Measurements from ENCODE around the gene COL4A5.
"Not testable (repeated sequence)": the region's sequence is repeated elsewhere in the genome, so short reads cannot be mapped to it uniquely, and the experiment has no call there.

Gene COL4A5

GRCh38 chrX:108439426-108439942, at the start of gene COL4A5:
Gene COL4A5 (plus strand): TSS chrX:108439838. CDS start chrX:108440126, 288 bp downstream.
- DNase-seq (ENCODE audit: low read depth in 2 of 2) = no peak

DNA sequence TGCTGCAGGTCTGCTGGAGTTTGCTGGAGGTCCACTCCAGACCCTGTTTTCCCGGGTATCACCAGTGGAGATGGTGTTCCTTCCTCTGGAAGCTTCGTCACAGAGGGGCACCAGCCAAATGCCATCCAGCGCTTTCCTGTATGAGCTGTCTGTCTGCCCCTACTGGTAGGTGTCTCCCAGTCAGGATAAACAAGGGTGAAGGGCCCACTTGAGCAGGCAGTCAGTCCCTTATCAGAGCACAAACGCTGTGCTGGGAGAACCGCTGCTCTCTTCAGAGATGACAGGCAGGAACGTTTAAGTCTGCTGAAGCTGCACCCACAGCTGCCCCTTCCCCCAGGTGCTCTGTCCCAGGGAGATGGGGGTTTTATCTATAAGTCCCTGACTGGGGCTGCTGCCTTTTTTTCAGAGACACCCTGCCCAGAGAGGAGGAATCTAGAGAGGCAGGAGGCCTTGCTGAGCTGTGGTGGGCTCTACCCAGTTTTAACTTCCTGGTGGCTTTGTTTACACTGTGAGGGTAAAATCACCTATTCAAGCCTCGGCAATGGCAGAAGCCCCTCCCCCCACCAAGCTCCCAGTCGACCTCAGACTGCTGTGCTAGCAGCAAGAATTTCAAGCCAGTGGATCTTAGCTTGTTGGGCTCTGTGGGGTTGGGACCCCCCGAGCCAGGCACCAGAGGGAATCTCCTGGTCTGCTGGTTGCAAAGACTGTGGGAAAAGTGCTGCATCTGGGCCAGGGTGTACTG, 48.5 kb upstream of the COL4A5 start:
- DNase-seq (ENCODE audit: low read depth in 2 of 2) = not testable (repeated sequence)

DNA sequence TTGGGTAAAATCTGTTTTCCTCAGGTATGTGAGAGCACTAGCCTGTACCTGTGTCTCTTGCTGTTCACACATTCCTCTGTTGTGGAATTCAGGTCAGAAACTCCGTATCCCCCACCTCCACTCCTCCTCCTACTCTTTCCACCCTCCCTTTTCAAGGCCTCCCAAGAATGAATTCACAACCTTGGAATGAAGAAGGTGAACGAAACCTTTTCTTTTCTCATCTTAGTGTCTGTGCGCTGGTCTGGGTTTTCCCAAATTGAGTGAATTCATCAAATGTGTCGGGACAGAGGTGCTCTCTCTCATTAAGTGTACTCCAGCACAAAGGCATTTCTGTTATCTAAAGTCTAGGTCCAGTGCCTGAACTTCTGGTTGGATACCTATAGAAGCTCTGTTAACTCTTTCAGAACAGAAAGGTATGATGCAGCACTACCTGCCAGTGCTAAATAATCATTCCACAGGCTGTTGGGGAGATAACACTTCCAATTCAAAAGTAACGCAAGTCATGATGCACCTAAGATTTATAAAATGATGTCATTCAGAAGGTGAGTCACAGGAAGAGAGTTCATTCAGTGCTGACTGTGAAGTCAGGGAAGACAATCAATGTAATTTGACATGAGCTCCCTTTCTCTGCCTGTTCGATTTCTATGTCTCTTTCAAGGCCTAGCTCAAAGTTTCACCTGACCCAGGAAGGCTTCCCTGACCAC, 43.3 kb upstream of the COL4A5 start:
- DNase-seq (ENCODE audit: low read depth in 2 of 2) = no peak

- no peak for DNase-seq (ENCODE audit: low read depth in 2 of 2)
Observed at GRCh38 chrX:108396986-108397385, 42.7 kb upstream of the COL4A5 start.

DNA sequence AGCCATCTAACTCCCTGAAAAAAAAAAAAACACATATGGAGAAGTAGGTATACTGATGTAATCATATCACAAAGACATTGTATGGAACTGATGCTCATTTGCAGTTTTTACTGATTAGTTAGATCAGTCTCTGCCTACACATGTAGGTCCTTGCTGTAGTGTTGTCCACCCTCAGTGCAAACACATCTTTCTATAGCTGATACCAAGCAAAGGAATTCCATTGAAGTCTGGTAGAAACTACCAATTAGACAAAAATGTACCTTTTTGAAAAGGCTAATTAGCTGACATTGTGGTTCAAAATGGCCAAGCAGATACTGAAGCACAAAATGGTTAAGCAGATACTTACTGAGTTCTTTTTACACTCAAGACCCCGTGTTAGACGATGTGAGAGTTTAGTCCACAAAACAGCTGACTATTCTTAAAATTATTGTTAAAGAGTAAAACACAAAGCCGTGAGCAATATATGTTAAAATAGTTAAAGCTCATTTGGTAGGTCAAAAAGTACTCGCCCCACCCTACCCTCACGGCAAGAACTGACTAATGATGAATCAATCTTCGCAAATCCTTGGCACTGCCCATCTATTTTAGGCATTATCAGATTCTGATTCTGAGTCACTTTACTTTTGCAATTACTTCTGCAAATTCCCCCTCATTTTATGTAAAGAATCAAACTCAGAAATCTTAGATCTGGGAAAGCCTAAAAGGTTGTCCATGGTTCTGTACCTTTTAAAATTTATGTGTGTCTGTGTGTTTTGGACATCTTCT, 41.8 kb upstream of the COL4A5 start:
- no peak for DNase-seq (ENCODE audit: low read depth in 2 of 2)

DNA sequence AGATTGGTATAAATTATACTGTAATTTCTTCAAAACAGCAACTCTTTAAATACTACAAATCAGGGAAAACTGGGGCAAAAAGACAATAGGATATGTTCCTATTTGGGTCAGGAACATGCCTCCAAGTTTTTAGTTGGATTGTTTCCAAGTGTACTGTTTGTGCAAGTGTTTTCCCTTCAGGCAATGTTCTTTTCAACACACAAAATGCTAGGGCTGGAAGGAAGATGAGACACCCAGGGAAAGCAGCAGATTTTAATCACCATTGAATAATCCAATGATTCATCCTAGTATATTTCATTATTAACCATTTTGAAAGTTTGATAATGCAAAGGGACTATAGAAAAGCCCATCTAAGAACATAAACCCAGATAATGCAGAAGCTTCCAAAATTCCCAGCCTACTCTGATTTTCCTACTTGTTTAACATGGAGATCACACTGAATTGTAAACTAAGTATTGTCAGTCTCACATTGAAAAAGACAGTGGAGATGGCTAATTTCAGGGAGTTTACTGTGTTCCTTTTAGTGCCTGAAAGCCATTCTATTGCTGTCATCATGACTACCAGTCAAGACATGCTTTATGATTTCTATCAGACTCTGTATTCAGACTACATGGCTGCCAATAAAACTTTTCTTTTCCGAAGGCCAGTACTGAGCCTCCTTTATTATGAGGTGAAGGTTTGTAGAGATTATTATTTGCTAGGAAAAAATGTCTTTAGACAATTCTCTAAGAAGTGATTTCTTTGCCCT, 40.0 kb upstream of the COL4A5 start:
- no peak for DNase-seq (ENCODE audit: low read depth in 2 of 2)

DNA sequence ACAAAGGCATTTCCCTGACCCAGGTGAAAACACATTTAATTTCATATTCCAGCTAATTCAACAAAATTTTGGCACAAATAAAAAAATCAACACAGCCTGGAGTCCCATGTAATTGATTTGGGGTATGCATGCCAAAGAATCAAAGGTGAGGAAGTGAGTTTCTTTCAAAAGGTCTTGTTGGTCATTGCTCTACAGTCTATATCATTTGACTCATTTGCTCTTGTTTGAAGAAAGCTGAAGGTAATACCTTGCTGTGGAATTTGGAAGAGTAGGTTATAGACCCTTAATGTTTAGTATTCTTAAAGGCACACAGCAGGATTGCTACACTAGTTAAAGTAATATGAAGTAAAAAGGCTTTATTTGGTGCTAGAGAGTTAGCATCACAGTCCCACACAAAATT, 26.9 kb upstream of the COL4A5 start:
- DNase-seq (ENCODE audit: low read depth in 2 of 2) = no peak

- DNase-seq (ENCODE audit: low read depth in 2 of 2) = no peak
Observed at GRCh38 chrX:108415146-108415545, 24.5 kb upstream of the COL4A5 start.

DNA sequence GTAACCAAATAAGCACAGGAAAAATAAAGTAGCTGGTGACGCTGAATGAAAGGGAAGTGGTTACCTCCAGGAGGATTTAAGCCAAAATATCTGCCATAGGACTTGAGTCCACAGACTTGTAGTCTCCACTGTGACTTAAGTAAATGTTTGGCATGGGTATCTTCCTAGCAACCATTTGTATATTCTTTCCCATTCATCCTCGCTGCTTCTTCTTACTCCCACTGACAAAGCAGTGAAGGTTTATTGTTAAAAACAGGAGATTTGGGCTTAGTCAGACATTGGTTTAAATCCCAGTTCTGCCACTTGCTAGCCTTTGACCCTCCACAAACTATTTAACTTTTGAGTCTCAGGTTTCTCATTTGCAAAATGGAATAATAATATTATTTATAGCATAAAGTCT, 23.7 kb upstream of the COL4A5 start:
- no peak for DNase-seq (ENCODE audit: low read depth in 2 of 2)

GRCh38 chrX:108417257-108417656, 22.4 kb upstream of the COL4A5 start:
- DNase-seq (ENCODE audit: low read depth in 2 of 2) = no peak

DNA sequence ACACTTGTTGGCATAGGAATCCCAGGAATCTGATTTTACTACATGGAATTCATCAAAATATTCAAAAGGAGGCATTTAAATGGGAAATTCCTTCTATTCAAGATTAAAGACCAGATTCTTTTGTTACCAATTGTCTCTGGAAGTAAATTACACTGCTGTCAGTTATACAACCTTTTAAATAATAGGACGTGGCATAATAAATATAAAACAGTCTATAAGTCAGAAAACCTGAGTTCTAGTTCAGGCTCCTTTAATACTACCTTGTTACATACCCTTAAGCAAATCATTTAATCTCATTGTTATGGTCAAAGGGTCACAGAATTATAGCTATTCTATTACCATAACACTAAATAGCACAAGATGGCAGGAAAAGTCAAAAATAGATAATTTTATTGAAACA, 20.2 kb upstream of the COL4A5 start:
- DNase-seq (ENCODE audit: low read depth in 2 of 2) = no peak

DNA sequence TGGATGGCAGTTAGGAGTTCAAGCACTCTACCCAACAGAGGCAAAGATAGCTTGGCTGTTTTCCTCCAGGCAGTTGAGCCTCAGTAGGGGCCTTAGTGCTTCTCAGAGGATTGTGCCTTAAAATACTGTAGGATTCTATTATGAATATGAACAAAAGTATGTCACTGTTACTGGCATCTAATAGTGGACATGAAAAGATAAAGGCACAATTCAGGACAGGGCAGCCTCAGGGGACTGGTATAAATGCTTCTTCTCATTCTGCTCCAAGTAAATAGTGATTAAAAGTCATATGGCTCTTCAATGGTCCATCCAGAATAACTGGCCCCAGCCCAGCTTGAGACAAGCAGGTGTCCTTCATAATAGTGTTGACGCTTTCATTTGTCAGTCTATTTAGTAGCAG, 19.2 kb upstream of the COL4A5 start:
- DNase-seq (ENCODE audit: low read depth in 2 of 2) = no peak

GRCh38 chrX:108426262-108426661, 13.4 kb upstream of the COL4A5 start:
- DNase-seq (ENCODE audit: low read depth in 2 of 2) = no peak

DNA sequence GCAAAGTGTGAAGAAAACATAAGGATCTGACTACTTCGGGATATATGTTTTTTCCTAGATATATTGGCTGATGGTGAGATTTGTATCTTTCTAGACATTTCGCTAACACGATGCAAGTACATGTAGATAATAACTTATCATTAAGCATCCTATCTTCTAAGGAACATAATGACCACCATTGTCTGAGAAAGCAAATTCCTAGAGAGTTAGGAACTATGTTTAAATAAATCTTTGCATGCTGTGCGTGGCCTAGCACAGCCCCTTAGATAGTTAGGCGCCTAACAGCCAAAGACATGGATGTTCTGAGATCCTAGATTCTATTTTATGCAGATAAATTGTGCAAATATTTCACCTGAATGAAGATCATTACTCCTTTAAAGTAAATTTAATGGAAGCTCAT, 4.4 kb upstream of the COL4A5 start:
- DNase-seq (ENCODE audit: low read depth in 2 of 2) = no peak

DNA sequence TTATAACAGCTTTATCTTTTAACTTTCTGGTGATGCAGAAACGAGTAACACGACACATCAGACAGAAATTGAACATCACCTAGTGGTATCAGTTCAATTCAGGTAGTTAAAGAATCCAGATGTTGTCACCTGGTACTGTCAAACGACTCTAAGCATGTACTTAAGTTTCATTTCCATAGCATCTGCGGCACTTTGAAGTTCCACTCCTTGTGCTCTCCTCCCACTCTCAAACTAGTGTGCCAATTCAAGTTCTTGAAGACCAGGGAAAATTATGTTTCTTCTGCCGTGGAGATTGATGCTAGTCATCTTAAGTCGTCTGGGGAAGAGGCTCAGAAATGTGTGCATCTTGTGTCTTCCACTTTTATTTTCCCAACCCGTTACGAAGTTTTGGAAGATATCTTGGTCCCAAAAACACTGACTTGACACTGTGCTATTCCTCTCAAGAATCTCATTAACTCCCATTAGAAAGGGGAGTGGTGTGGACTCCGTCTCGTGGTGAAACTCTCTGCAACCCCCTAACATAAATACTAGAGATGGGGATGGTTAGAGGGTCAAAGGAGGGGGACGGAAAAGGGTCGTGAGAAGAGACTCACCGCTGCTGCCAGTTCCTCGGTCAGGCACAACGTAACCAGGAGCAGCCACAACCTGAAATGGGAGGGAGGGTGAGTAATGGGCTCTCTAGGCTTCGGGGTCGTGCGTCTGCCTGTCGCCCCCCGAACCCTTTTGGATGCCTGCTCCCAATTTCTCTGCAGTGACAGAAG, 2.1 kb upstream of the COL4A5 start:
- DNase-seq (ENCODE audit: low read depth in 2 of 2) = no peak

- no peak for DNase-seq (ENCODE audit: low read depth in 2 of 2)
Observed at GRCh38 chrX:108438110-108438623, 1.5 kb upstream of the COL4A5 start, which contains the start of gene COL4A6. Gene COL4A6 (minus strand): TSS chrX:108438422. CDS start chrX:108438196, 226 bp downstream.

DNA sequence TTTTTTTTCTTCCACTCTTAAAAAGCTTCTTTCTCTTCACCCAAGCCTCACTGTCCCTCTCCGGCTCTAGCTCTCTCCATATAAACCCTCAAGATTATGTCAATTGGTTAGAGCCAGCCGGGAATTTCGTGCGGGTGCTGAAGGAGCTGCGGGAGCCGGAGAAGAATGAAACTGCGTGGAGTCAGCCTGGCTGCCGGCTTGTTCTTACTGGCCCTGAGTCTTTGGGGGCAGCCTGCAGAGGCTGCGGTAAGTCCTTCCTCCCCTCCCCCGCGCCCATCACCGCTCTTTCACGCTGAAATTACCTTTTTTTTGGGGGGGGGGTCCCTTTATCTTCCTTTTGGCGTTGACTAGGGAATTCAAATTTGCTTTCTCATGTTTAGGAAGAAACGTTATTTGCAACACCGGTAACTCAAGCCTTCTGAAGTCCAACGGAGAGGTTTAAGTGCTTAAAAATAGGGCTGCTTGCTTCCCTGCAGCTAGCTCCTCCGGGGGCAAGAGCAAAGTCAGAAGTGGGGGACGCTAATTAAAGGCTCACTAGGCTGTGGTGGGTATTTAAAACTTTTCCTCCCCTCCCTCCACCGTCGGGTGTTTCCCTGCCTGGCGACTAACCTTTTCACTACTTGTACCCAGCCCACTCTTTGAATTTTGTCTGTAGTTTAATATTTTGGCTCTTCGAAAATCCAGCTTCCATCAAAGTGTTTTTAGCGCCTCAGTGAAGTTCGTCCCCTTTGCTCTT, 491 bp downstream of the COL4A5 start:
- no peak for DNase-seq (ENCODE audit: low read depth in 2 of 2)

DNA sequence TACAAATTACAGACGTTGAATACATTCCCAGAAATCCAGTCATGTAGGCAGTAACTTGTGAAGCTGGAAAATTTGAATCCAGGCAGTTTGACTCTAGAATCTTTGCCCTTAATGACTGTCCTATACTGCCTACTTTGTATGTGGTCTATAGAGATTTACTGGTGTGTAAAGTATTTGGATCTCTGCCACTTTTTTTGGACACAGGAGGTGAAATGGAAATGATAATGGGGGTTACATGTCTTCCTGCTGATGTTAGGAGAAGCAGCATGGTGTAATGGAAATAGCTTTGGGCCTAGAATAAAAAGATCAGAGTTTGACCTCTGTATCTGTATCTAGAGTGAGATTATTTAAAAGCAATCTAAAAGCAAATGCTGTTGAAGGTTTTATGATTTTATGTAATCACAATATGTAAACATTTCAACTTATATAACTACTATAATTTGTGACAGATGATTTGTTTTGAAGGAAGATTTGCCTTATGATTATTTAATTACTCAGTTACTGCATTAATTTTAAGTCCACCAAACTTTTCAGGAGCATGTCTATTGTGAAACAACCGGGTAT, 3.3 kb downstream of the COL4A5 start:
- no peak for DNase-seq (ENCODE audit: low read depth in 2 of 2)

- DNase-seq (ENCODE audit: low read depth in 2 of 2) = no peak
Observed at GRCh38 chrX:108447303-108447702, 7.7 kb downstream of the COL4A5 start.

DNA sequence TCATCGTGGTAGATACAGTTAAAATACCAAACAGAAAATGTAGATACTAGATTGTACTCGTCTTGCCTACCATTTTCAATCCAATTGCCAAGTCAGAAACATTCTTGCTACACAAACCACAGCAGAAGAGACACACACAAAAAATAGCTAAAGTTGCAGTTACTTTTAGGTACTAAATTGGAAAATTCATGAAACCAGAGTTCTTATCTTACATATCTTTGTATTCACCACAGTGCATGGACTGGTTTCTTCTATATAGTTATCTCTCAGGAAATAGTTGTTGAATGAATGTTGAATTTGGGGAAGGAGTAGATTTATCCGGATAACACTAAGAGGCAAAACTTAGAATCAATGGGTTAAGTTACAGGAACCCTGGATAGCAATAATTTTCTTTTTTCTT, 14.2 kb downstream of the COL4A5 start:
- DNase-seq (ENCODE audit: low read depth in 2 of 2) = no peak
